DOHH2 (cell line): Measurements from ENCODE around the gene KRTAP10-6.

Experiments used
- H3F3A ChIP-seq: fragments of 200-600 bp; sonication (generic), shearing (Covaris generic); 2 replicates; pipeline ENCODE4 v1.6.0; 2016; ENCODE audit warnings: antibody characterized with exemption, mild to moderate bottlenecking; ENCODE audit not compliant: control insufficient read depth, insufficient read depth
- H3K27ac ChIP-seq: fragments of 200-600 bp; sonication (generic); 2 replicates; pipeline ENCODE4 v1.5.1; 2014; ENCODE audit warnings: low read depth, mild to moderate bottlenecking, low read length, moderate library complexity
- H3K27me3 ChIP-seq: fragments of 200-600 bp; sonication (generic); 2 replicates; pipeline ENCODE4 v1.6.1; 2014; ENCODE audit warnings: mild to moderate bottlenecking, low read length, mixed read lengths; ENCODE audit not compliant: control insufficient read depth
- H3K36me3 ChIP-seq: fragments of 200-600 bp; sonication (generic); 2 replicates; pipeline ENCODE4 v1.6.1; 2014; ENCODE audit warnings: mild to moderate bottlenecking, low read length, moderate library complexity, mixed read lengths; ENCODE audit not compliant: control insufficient read depth
- H3K4me1 ChIP-seq: fragments of 200-600 bp; sonication (generic); 2 replicates; pipeline ENCODE4 v1.6.1; 2014; ENCODE audit warnings: mild to moderate bottlenecking, low read length, mixed read lengths; ENCODE audit not compliant: control insufficient read depth
- H3K4me2 ChIP-seq: fragments of 200-600 bp; sonication (generic); 2 replicates; pipeline ENCODE4 v1.6.0; 2014; ENCODE audit warnings: mild to moderate bottlenecking, low read length, moderate library complexity
- H3K4me3 ChIP-seq: fragments of 200-600 bp; sonication (generic); 2 replicates; pipeline ENCODE4 v1.5.1; 2014; ENCODE audit warnings: mild to moderate bottlenecking, low read length, mixed read lengths
- H3K79me2 ChIP-seq: fragments of 200-600 bp; sonication (generic); 2 replicates; pipeline ENCODE4 v1.6.1; 2014; ENCODE audit warnings: mild to moderate bottlenecking, low read length, mixed read lengths; ENCODE audit not compliant: control insufficient read depth
- H3K9me2 ChIP-seq: fragments of 200-600 bp; sonication (generic); replicated peaks from 2 replicates; pipeline ENCODE4 v1.6.1; 2014; ENCODE audit warnings: mild to moderate bottlenecking, low read length, mixed read lengths; ENCODE audit not compliant: control insufficient read depth
- H3K9me3 ChIP-seq: fragments of 200-600 bp; sonication (generic); 2 replicates; pipeline ENCODE4 v1.6.1; 2014; ENCODE audit warnings: antibody characterized with exemption, low read length, mixed read lengths; ENCODE audit not compliant: control insufficient read depth, insufficient read depth
- H4K20me1 ChIP-seq: fragments of 200-600 bp; sonication (generic); 2 replicates; pipeline ENCODE4 v1.6.0; 2014; ENCODE audit warnings: low read depth, mild to moderate bottlenecking, antibody characterized with exemption, low read length, moderate library complexity; ENCODE audit not compliant: control insufficient read depth, insufficient read depth
- EZH2phosphoT487 ChIP-seq: fragments of 200-600 bp; sonication (generic); IDR thresholded peaks from 2 replicates; pipeline ENCODE4 v1.6.1; 2017; ENCODE audit warnings: borderline replicate concordance, mild to moderate bottlenecking, antibody characterized with exemption, low read length, moderate library complexity, mixed read lengths
- TF ChIP-seq, protein P1 (sequence below): fragments of 200-600 bp; sonication (generic); IDR thresholded peaks from one replicate; pipeline ENCODE4 v1.5.1; 2014; ENCODE audit warnings: antibody characterized with exemption, mild to moderate bottlenecking, low read depth, low read length; ENCODE audit not compliant: poor library complexity, severe bottlenecking

The KRTAP10-6 gene

DNA sequence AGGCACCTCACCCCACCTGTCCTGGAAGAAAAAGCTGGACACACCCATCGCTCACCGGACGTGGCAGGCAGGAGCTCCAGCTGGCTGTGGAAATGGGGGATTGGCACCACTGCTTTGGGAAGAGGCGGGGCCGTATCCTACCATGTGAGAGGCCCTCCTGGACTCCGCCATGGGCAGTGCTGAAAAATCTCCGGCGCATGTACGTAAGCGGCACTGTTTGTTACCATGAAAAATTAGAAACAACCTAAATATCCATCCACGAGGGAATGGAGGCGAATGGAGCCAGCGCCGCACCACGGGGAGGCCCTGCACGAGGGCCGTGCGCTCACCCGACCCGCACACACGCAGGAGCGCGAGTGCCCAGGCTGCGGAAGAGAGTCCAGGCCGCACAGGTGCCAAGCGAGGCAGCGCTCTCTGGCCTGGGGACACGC, 22.7 kb upstream of the KRTAP10-6 start:
- Histone ChIP-seq H3K4me1 (peaks cover 11% of the 10 kb centered on the region), H3K4me2 (no peak overlapping the region), H3K27me3 (no peaks in the 10 kb centered on the region), H4K20me1 (no peaks in the 10 kb centered on the region), H3K9me3 (peaks cover 21% of the 10 kb centered on the region), H3F3A (no peaks in the 10 kb centered on the region), H3K36me3 (no peaks in the 10 kb centered on the region), H3K9me2 (no peaks in the 10 kb centered on the region), H3K27ac (no peak overlapping the region), H3K79me2 (no peaks in the 10 kb centered on the region), H3K4me3 (no peak overlapping the region)
- TF ChIP-seq EZH2phosphoT487, result no peak
- TF ChIP-seq, protein P1, sequence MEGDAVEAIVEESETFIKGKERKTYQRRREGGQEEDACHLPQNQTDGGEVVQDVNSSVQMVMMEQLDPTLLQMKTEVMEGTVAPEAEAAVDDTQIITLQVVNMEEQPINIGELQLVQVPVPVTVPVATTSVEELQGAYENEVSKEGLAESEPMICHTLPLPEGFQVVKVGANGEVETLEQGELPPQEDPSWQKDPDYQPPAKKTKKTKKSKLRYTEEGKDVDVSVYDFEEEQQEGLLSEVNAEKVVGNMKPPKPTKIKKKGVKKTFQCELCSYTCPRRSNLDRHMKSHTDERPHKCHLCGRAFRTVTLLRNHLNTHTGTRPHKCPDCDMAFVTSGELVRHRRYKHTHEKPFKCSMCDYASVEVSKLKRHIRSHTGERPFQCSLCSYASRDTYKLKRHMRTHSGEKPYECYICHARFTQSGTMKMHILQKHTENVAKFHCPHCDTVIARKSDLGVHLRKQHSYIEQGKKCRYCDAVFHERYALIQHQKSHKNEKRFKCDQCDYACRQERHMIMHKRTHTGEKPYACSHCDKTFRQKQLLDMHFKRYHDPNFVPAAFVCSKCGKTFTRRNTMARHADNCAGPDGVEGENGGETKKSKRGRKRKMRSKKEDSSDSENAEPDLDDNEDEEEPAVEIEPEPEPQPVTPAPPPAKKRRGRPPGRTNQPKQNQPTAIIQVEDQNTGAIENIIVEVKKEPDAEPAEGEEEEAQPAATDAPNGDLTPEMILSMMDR, result no peak

DNA sequence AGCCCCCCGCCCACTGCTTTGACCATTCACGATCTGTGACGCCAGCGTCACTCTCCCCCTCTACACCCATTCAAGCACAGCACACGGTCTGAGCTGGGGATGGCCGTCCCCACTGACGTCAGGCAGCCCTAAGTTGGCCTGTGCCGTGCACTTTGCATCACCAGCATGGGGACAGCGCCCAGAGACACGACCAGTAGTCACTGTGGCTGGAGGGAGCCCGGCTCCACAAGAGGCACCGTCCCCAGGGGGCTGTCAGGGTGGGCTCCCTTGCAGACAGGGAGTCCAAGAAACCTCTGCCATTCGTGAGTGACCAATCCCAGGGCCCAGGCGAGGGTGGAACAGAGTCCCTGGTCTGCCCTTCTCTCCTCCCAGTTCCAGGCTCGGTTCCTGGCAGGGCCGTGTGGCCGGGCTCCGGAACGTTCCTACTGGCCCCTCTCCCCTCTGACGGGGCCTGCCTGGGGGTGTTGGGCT, 21.9 kb upstream of the KRTAP10-6 start:
- Histone ChIP-seq H3K27ac (no peak overlapping the region), H3F3A (no peaks in the 10 kb centered on the region), H3K79me2 (no peaks in the 10 kb centered on the region), H4K20me1 (no peaks in the 10 kb centered on the region), H3K4me2 (no peak overlapping the region), H3K9me3 (peaks cover 15% of the 10 kb centered on the region), H3K27me3 (no peaks in the 10 kb centered on the region), H3K4me1 (peaks cover 10% of the 10 kb centered on the region), H3K9me2 (no peaks in the 10 kb centered on the region), H3K36me3 (no peaks in the 10 kb centered on the region), H3K4me3 (no peak overlapping the region)
- no peak for TF ChIP-seq EZH2phosphoT487
- TF ChIP-seq, protein P1, result no peak

DNA sequence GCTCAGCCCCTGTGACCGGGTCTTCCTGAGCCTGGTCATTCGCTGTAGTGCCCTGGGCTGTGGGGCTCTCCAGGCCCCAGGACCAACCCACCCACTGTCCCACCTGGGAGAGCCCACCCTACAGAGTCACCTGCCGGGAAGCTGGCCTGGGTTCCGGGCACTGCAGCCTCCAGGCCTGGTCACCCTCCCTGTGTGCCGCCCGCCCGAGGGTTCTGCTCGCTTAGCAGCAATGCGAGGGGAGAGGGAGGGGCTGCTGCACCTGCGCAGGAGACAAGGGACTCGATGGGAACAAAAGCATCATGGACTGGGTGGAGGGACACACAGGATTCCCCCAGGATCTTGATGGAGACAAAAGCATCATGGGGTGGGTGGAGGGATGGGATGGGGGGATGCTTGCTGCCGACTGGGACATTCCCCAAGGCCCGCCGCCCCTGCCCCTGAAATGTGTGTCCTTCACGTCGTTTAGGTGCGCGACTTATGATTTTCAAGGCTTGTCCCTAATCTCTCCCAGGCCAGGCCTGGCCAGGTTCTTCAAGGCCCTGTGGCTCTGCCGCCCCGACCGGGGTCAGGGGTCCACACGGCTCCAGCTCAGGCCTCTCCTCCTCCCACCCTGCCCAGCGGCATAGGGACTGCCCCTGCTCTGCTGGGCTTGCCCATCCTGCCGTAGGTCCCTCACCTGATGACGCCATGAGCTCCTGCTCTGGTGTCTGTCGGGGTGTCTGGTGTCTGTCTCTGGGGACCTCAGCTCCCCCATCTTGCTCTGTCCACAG, 21.3 kb upstream of the KRTAP10-6 start:
- Histone ChIP-seq H3K9me2 (no peaks in the 10 kb centered on the region), H3K4me2 (no peak overlapping the region), H3K9me3 (peaks cover 17% of the 10 kb centered on the region), H3K79me2 (no peaks in the 10 kb centered on the region), H3F3A (no peaks in the 10 kb centered on the region), H3K4me3 (no peak overlapping the region), H3K27me3 (no peaks in the 10 kb centered on the region), H4K20me1 (no peaks in the 10 kb centered on the region), H3K36me3 (no peaks in the 10 kb centered on the region), H3K27ac (no peak overlapping the region), H3K4me1 (peaks cover 4% of the 10 kb centered on the region)
- no peak for TF ChIP-seq EZH2phosphoT487
- TF ChIP-seq, protein P1, result no peak
